ENCODE results near the gene RPGR. TPM values are rescaled to one million over a fixed set of nuclear protein-coding genes. Genes with fewer than 3 reads are reported as not detected.

The RPGR gene, protein sequence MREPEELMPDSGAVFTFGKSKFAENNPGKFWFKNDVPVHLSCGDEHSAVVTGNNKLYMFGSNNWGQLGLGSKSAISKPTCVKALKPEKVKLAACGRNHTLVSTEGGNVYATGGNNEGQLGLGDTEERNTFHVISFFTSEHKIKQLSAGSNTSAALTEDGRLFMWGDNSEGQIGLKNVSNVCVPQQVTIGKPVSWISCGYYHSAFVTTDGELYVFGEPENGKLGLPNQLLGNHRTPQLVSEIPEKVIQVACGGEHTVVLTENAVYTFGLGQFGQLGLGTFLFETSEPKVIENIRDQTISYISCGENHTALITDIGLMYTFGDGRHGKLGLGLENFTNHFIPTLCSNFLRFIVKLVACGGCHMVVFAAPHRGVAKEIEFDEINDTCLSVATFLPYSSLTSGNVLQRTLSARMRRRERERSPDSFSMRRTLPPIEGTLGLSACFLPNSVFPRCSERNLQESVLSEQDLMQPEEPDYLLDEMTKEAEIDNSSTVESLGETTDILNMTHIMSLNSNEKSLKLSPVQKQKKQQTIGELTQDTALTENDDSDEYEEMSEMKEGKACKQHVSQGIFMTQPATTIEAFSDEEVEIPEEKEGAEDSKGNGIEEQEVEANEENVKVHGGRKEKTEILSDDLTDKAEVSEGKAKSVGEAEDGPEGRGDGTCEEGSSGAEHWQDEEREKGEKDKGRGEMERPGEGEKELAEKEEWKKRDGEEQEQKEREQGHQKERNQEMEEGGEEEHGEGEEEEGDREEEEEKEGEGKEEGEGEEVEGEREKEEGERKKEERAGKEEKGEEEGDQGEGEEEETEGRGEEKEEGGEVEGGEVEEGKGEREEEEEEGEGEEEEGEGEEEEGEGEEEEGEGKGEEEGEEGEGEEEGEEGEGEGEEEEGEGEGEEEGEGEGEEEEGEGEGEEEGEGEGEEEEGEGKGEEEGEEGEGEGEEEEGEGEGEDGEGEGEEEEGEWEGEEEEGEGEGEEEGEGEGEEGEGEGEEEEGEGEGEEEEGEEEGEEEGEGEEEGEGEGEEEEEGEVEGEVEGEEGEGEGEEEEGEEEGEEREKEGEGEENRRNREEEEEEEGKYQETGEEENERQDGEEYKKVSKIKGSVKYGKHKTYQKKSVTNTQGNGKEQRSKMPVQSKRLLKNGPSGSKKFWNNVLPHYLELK
- polyA plus RNA-seq (2013, experiment 1 of 2), result 6.4 TPM
- polyA plus RNA-seq (2013, experiment 2 of 2), result 6.3 TPM

DNA sequence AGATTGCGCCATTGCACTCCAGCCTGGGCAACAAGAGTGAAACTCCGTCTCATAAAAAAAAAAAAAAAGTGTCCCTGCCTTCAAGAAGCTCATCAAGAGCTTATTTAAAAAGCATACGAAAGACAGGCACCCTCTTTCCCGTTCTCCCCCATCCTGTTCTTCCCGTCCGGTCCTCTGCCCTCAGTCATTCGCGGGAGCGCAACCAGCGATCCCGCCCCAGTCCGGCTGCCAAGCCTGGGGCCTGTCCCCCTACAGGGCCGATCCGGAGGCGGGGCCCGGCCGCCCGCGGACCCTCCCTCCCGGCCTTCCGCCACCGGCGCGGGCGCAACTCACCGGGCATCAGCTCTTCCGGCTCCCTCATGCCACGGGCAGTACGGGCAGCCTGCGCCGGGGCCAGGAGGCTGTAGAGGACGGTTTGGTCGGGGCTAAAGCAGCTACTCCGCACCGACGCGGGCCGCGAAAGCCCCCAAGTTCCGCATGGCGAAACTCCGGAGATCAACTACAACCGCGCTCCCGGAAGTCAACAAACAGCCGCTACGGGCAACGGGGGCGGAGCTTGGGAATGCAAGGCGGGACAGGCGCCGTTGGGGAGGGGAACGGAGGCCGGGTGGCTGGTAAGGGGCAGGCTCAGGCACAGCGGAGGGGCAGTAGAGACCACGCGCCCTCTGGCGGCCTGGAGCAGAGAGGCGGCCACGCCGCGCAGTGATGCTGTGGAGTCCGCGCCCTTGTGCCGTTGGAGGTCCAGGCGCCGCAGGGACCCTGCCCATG, at the start of gene RPGR:
Gene RPGR, minus strand, starts transcription at position 503 of the 768 bp plus-strand sequence. Its CDS starts 142 bp downstream, at position 361.
- Histone ChIP-seq H3K23ac (ENCODE audit: low read length) (no peak within 1 kb of the TSS), H3K18ac (ENCODE audit: low read length) (no peak within 1 kb of the TSS), H2BK15ac (replicated peaks; ENCODE audit: low read depth) (no peak within 1 kb of the TSS), H4K5ac (ENCODE audit: low read length) (no peak within 1 kb of the TSS), H3K4me3 (ENCODE audit: low read length) (peak within 1 kb of the TSS; percentile 23), H2BK120ac (ENCODE audit: low read depth, low read length) (no peak within 1 kb of the TSS), H3K4me1 (ENCODE audit: control insufficient read depth, low read depth, low read length) (no peaks in the 10 kb centered on the region), H3K79me1 (ENCODE audit: low read length) (no peaks in the 10 kb centered on the region), H4K8ac (ENCODE audit: low read depth, low read length) (no peak within 1 kb of the TSS), H3K79me2 (ENCODE audit: control insufficient read depth, insufficient read depth, low read length) (no peaks in the 10 kb centered on the region), H3K27me3 (ENCODE audit: insufficient read depth, low read length, poor library complexity) (no peaks in the 10 kb centered on the region), H3K9ac (ENCODE audit: low read length) (peak within 1 kb of the TSS; percentile 18), H2AK5ac (ENCODE audit: low read length) (no peak within 1 kb of the TSS), H3K4ac (ENCODE audit: low read depth, low read length) (no peak within 1 kb of the TSS), H2BK5ac (ENCODE audit: low read length) (no peak within 1 kb of the TSS), H3K36me3 (ENCODE audit: control insufficient read depth, insufficient read depth, low read length) (no peaks in the 10 kb centered on the region), H3K56ac (ENCODE audit: low read length) (peak within 1 kb of the TSS; percentile 49), H3K4me2 (ENCODE audit: low read length) (no peak within 1 kb of the TSS), H3K27ac (ENCODE audit: low read depth, low read length) (no peak within 1 kb of the TSS)
- peak; percentile 96 for DNase-seq
- WGBS (ENCODE audit: extremely low coverage, insufficient coverage, low lambda C conversion rate), result no CpG with 5 or more reads among the region's 67 CpGs

DNA sequence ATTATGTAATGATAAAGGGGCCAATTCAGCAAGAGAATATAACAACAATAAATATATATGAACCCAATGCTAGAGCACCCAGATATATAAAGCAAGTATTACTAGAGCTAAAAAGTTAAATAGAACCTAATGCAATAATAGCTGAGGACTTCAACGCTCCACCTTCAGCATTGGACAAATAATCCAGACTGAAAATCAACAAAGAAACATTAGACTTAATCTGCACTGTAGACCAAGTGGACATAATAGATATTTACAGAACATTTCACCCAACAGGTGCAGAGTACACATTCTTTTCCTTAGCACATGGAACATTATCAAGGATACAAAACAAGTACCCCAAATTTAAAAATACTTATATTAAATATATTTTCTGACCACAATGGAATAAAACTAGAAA, 49.4 kb upstream of the RPGR start:
- no peak overlapping the region for H4K5ac ChIP-seq (ENCODE audit: low read length)
- H3K9ac ChIP-seq (ENCODE audit: low read length), result no peak overlapping the region
- WGBS (ENCODE audit: extremely low coverage, insufficient coverage, low lambda C conversion rate), result no CpG with 5 or more reads among the region's 1 CpG
- no peak overlapping the region for H2BK15ac ChIP-seq (replicated peaks; ENCODE audit: low read depth)
- H2BK5ac ChIP-seq (ENCODE audit: low read length), result no peak overlapping the region
- H3K56ac ChIP-seq (ENCODE audit: low read length), result no peak overlapping the region
- H3K79me1 ChIP-seq (ENCODE audit: low read length), result no peaks in the 10 kb centered on the region
- H3K4me2 ChIP-seq (ENCODE audit: low read length), result no peak overlapping the region
- H2BK120ac ChIP-seq (ENCODE audit: low read depth, low read length), result no peak overlapping the region
- no peak overlapping the region for H3K27ac ChIP-seq (ENCODE audit: low read depth, low read length)
- no peaks in the 10 kb centered on the region for H3K79me2 ChIP-seq (ENCODE audit: control insufficient read depth, insufficient read depth, low read length)
- no peak overlapping the region for H2AK5ac ChIP-seq (ENCODE audit: low read length)
- no peak overlapping the region for H4K8ac ChIP-seq (ENCODE audit: low read depth, low read length)
- no peak overlapping the region for H3K23ac ChIP-seq (ENCODE audit: low read length)
- H3K4ac ChIP-seq (ENCODE audit: low read depth, low read length), result no peak overlapping the region
- no peak for DNase-seq
- H3K27me3 ChIP-seq (ENCODE audit: insufficient read depth, low read length, poor library complexity), result no peaks in the 10 kb centered on the region
- H3K18ac ChIP-seq (ENCODE audit: low read length), result no peak overlapping the region
- H3K36me3 ChIP-seq (ENCODE audit: control insufficient read depth, insufficient read depth, low read length), result no peaks in the 10 kb centered on the region
- no peaks in the 10 kb centered on the region for H3K4me1 ChIP-seq (ENCODE audit: control insufficient read depth, low read depth, low read length)
- no peak overlapping the region for H3K4me3 ChIP-seq (ENCODE audit: low read length)

DNA sequence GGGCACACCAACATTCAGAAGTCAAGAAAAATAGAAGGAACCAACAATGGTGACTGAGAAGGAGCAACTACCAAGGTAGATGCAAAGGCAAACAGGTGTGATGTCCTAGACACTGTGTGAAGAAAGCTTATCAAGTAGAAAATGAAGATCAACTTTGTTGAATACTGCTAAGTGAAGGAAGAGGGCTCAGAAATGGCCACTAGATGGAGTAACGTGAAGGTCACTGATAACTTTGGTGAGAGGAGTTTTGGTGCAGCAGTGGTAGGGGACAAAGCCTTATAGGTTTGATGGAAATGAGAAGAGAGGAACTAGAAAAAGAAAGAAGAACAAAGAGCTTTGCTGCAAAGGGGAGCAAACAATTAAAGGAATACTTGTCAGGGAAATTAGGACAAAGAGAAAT, 48.6 kb upstream of the RPGR start:
- WGBS (ENCODE audit: extremely low coverage, insufficient coverage, low lambda C conversion rate), result no CpG with 5 or more reads among the region's 1 CpG
- Histone ChIP-seq H3K4me1 (ENCODE audit: control insufficient read depth, low read depth, low read length) (no peaks in the 10 kb centered on the region), H3K23ac (ENCODE audit: low read length) (no peak overlapping the region), H2BK15ac (replicated peaks; ENCODE audit: low read depth) (no peak overlapping the region), H3K18ac (ENCODE audit: low read length) (no peak overlapping the region), H2AK5ac (ENCODE audit: low read length) (no peak overlapping the region), H3K36me3 (ENCODE audit: control insufficient read depth, insufficient read depth, low read length) (no peaks in the 10 kb centered on the region), H3K56ac (ENCODE audit: low read length) (no peak overlapping the region), H3K79me1 (ENCODE audit: low read length) (no peaks in the 10 kb centered on the region), H3K27ac (ENCODE audit: low read depth, low read length) (no peak overlapping the region), H3K27me3 (ENCODE audit: insufficient read depth, low read length, poor library complexity) (no peaks in the 10 kb centered on the region), H4K8ac (ENCODE audit: low read depth, low read length) (no peak overlapping the region), H3K4me2 (ENCODE audit: low read length) (no peak overlapping the region), H3K9ac (ENCODE audit: low read length) (no peak overlapping the region), H3K4ac (ENCODE audit: low read depth, low read length) (no peak overlapping the region), H2BK120ac (ENCODE audit: low read depth, low read length) (no peak overlapping the region), H2BK5ac (ENCODE audit: low read length) (no peak overlapping the region), H4K5ac (ENCODE audit: low read length) (no peak overlapping the region), H3K79me2 (ENCODE audit: control insufficient read depth, insufficient read depth, low read length) (no peaks in the 10 kb centered on the region), H3K4me3 (ENCODE audit: low read length) (no peak overlapping the region)
- peak; percentile 29 for DNase-seq

DNA sequence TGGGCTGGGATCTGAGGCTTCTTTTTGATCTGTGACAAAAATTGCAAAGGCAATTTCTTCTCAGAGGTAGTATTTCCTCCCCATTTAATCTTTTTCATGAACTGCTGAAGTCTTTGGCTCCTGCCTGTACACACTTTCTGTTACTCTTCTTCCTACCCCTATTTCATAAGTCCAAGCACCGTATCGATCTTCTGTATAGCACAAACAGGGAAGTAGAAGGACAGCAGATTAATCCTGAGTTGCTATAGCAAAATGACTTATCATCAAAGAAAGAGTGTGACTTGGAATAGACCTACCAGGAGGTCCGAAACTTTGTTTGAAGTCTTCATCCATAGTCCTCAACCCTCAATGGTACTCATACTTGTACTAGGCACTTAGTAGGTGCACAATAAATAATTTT, 47.1 kb upstream of the RPGR start:
- H3K18ac ChIP-seq (ENCODE audit: low read length), result no peak overlapping the region
- no peak overlapping the region for H3K4me3 ChIP-seq (ENCODE audit: low read length)
- H3K9ac ChIP-seq (ENCODE audit: low read length), result no peak overlapping the region
- no peaks in the 10 kb centered on the region for H3K79me1 ChIP-seq (ENCODE audit: low read length)
- H3K23ac ChIP-seq (ENCODE audit: low read length), result no peak overlapping the region
- H3K56ac ChIP-seq (ENCODE audit: low read length), result no peak overlapping the region
- no peaks in the 10 kb centered on the region for H3K79me2 ChIP-seq (ENCODE audit: control insufficient read depth, insufficient read depth, low read length)
- H2BK5ac ChIP-seq (ENCODE audit: low read length), result no peak overlapping the region
- H4K8ac ChIP-seq (ENCODE audit: low read depth, low read length), result no peak overlapping the region
- no peak overlapping the region for H2BK15ac ChIP-seq (replicated peaks; ENCODE audit: low read depth)
- no peak overlapping the region for H3K4me2 ChIP-seq (ENCODE audit: low read length)
- no peak overlapping the region for H3K27ac ChIP-seq (ENCODE audit: low read depth, low read length)
- no peak overlapping the region for H2BK120ac ChIP-seq (ENCODE audit: low read depth, low read length)
- no peak for DNase-seq
- H3K4ac ChIP-seq (ENCODE audit: low read depth, low read length), result no peak overlapping the region
- H2AK5ac ChIP-seq (ENCODE audit: low read length), result no peak overlapping the region
- no peaks in the 10 kb centered on the region for H3K27me3 ChIP-seq (ENCODE audit: insufficient read depth, low read length, poor library complexity)
- H4K5ac ChIP-seq (ENCODE audit: low read length), result no peak overlapping the region
- H3K4me1 ChIP-seq (ENCODE audit: control insufficient read depth, low read depth, low read length), result no peaks in the 10 kb centered on the region
- WGBS (ENCODE audit: extremely low coverage, insufficient coverage, low lambda C conversion rate), result no CpG with 5 or more reads among the region's 3 CpGs
- H3K36me3 ChIP-seq (ENCODE audit: control insufficient read depth, insufficient read depth, low read length), result no peaks in the 10 kb centered on the region

DNA sequence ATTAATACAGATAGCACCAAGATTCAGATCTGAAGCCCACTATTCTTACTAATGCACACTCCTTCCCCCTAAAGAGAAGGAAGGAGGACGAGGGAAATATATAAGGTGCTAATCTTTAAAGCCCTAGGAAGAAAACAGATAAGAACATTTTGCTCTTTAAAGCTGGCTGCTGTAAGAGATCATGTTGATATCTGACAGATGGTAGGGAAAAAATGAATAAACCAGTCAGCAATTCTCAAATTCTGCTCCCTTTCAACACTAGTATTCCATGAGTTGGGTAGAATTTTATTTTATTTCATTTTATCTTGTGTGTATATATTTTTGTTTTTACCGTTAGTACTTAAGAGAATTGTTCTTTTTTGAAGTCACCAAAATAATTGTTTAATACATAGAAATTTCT, 44.3 kb upstream of the RPGR start:
- Histone ChIP-seq H2BK5ac (ENCODE audit: low read length) (no peak overlapping the region), H3K27ac (ENCODE audit: low read depth, low read length) (no peak overlapping the region), H4K5ac (ENCODE audit: low read length) (no peak overlapping the region), H3K23ac (ENCODE audit: low read length) (no peak overlapping the region), H3K36me3 (ENCODE audit: control insufficient read depth, insufficient read depth, low read length) (no peaks in the 10 kb centered on the region), H3K18ac (ENCODE audit: low read length) (no peak overlapping the region), H3K4me3 (ENCODE audit: low read length) (no peak overlapping the region), H2AK5ac (ENCODE audit: low read length) (no peak overlapping the region), H2BK120ac (ENCODE audit: low read depth, low read length) (no peak overlapping the region), H3K4me1 (ENCODE audit: control insufficient read depth, low read depth, low read length) (no peaks in the 10 kb centered on the region), H3K4ac (ENCODE audit: low read depth, low read length) (no peak overlapping the region), H2BK15ac (replicated peaks; ENCODE audit: low read depth) (no peak overlapping the region), H3K27me3 (ENCODE audit: insufficient read depth, low read length, poor library complexity) (no peaks in the 10 kb centered on the region), H4K8ac (ENCODE audit: low read depth, low read length) (no peak overlapping the region), H3K4me2 (ENCODE audit: low read length) (no peak overlapping the region), H3K56ac (ENCODE audit: low read length) (no peak overlapping the region), H3K9ac (ENCODE audit: low read length) (no peak overlapping the region), H3K79me2 (ENCODE audit: control insufficient read depth, insufficient read depth, low read length) (no peaks in the 10 kb centered on the region), H3K79me1 (ENCODE audit: low read length) (no peaks in the 10 kb centered on the region)
- DNase-seq, result no peak
- no CpG with 5 or more reads among the region's 2 CpGs for WGBS (ENCODE audit: extremely low coverage, insufficient coverage, low lambda C conversion rate)
